SK-N-SH treated with all-trans-retinoic acid at 6 μM for 48 hours (cell line): ENCODE results near the gene PARK7.
"Not testable (repeated sequence)": the region's sequence is repeated elsewhere in the genome, so short reads cannot be mapped to it uniquely, and the experiment has no call there.

Experiments
- ARNTL ChIP-seq: fragments of 450-650 bp; formaldehyde crosslinking; IDR thresholded peaks from 2 replicates; pipeline ENCODE4 v1.5.0; 2020; ENCODE audit warnings: low read depth, mild to moderate bottlenecking, moderate library complexity, borderline replicate concordance
- ZC3H10 ChIP-seq: fragments of 250-450 bp; sonication (Bioruptor Pico); IDR thresholded peaks from 2 replicates; pipeline ENCODE4 v1.5.1; 2021; ENCODE audit warnings: mild to moderate bottlenecking, moderate library complexity
- ZFP3 ChIP-seq: fragments of 250-450 bp; sonication (Bioruptor Pico); IDR thresholded peaks from 2 replicates; pipeline ENCODE4 v1.5.0; 2020; ENCODE audit warnings: mild to moderate bottlenecking, moderate library complexity

DNA sequence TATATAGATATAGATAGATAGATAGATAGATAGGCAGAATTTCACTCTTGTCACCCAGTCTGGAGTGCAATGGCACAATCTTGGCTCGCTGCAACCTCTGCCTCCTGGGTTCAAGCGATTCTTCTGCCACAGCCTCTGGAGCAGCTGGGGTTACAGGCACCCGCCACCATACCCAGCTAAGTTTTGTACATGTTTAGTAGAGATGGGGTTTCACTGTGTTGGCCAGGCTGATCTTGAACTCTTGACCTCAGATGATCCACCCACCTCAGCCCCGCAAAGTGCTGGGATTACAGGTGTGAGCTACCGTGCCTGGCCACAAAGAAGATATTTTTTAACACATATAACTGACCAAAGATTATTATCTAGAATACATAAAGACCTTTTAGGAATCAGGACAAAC, 43.5 kb upstream of the PARK7 start:
- TF ChIP-seq ZC3H10, ARNTL, ZFP3 (CRISPR knock-in tag): not testable (repeated sequence)
